HepG2 (cell line): ENCODE data around the gene PIK3R4. TPM values are rescaled to one million over a fixed set of nuclear protein-coding genes. Genes with fewer than 3 reads are reported as not detected.

Experiments
- ARID5B ChIP-seq: IDR thresholded peaks from 2 replicates; pipeline ENCODE4 v1.4.0; 2020; ENCODE audit warnings: mild to moderate bottlenecking, missing genetic modification reagents
- DRAP1 ChIP-seq: IDR thresholded peaks from 2 replicates; pipeline ENCODE4 v1.6.1; 2016; ENCODE audit warnings: missing genetic modification reagents, missing compliant biosample characterization
- GABPA ChIP-seq, 2 experiments: IDR thresholded peaks; 2 replicates each; pipeline ENCODE4 v1.6.1; 2011 to 2016; ENCODE audit warnings: low read depth in 2 of 2, low read length in 1 of 2, missing biosample characterization in 1 of 2, missing genetic modification characterization in 1 of 2
- HNRNPLL ChIP-seq: fragments of 200-400 bp; formaldehyde crosslinking; IDR thresholded peaks from 2 replicates; pipeline ENCODE4 v1.6.1; 2017; ENCODE audit warnings: mild to moderate bottlenecking, low read depth, low read length; ENCODE audit not compliant: poor library complexity, severe bottlenecking
- MEIS2 ChIP-seq: sonication (generic); formaldehyde crosslinking; IDR thresholded peaks from 2 replicates; pipeline ENCODE4 v1.9.0; 2021; ENCODE audit warnings: mild to moderate bottlenecking, missing genetic modification reagents
- MXD1 ChIP-seq: sonication (generic); formaldehyde crosslinking; IDR thresholded peaks from 2 replicates; pipeline ENCODE4 v1.4.0; 2020; ENCODE audit warnings: mild to moderate bottlenecking, missing genetic modification reagents
- NCOA5 ChIP-seq: sonication (generic); formaldehyde crosslinking; IDR thresholded peaks from 2 replicates; pipeline ENCODE4 v1.4.0; 2020; ENCODE audit warnings: missing genetic modification reagents
- POLR2AphosphoS5 ChIP-seq: IDR thresholded peaks from 2 replicates; pipeline ENCODE4 v1.6.1; 2012; ENCODE audit warnings: low read depth, low read length
- SAP130 ChIP-seq: IDR thresholded peaks from 2 replicates; pipeline ENCODE4 v1.6.1; 2016; ENCODE audit warnings: low read depth
- SIN3A ChIP-seq: IDR thresholded peaks from 2 replicates; pipeline ENCODE4 v1.6.1; 2011; ENCODE audit warnings: low read depth, mild to moderate bottlenecking, control low read depth, low read length, borderline replicate concordance
- SNAPC2 ChIP-seq: sonication (generic); formaldehyde crosslinking; IDR thresholded peaks from 2 replicates; pipeline ENCODE4 v1.8.1; 2022; ENCODE audit warnings: mild to moderate bottlenecking, missing genetic modification reagents
- SNAPC5 ChIP-seq: sonication (generic); formaldehyde crosslinking; IDR thresholded peaks from 2 replicates; pipeline ENCODE4 v1.8.1; 2023; ENCODE audit warnings: mild to moderate bottlenecking, missing genetic modification reagents, borderline replicate concordance
- ZBTB26 ChIP-seq: IDR thresholded peaks from 2 replicates; pipeline ENCODE4 v1.6.1; 2016; ENCODE audit warnings: missing compliant biosample characterization, missing genetic modification reagents, borderline replicate concordance
- ZNF253 ChIP-seq: sonication (generic); formaldehyde crosslinking; IDR thresholded peaks from 2 replicates; pipeline ENCODE4 v1.8.0; 2022; ENCODE audit warnings: mild to moderate bottlenecking, missing genetic modification reagents, borderline replicate concordance
- ZNF280D ChIP-seq: sonication (generic); formaldehyde crosslinking; IDR thresholded peaks from 2 replicates; pipeline ENCODE4 v1.5.1; 2020; ENCODE audit warnings: mild to moderate bottlenecking, missing genetic modification reagents
- ZNF3 ChIP-seq: IDR thresholded peaks from 2 replicates; pipeline ENCODE4 v1.7.0; 2017; ENCODE audit warnings: inconsistent platforms
- ZNF326 ChIP-seq: sonication (generic); formaldehyde crosslinking; IDR thresholded peaks from 2 replicates; pipeline ENCODE4 v1.4.0; 2020; ENCODE audit warnings: missing genetic modification reagents, borderline replicate concordance
- ZNF329 ChIP-seq: sonication (generic); formaldehyde crosslinking; IDR thresholded peaks from 2 replicates; pipeline ENCODE4 v1.9.0; 2021; ENCODE audit warnings: low read depth, mild to moderate bottlenecking, missing genetic modification reagents
- ZNF607 ChIP-seq: sonication (generic); formaldehyde crosslinking; IDR thresholded peaks from 2 replicates; pipeline ENCODE4 v1.5.1; 2020; ENCODE audit warnings: missing genetic modification reagents, mild to moderate bottlenecking, borderline replicate concordance
- polyA plus RNA-seq, 8 experiments: library from polyadenylated mRNA; depleted of rRNA in 3 of 8; stranded (reverse) in 7 of 8; unstranded in 1 of 8; fragments of >200 nt; fragmentation: Illumina TruSeq in 4 of 8; extraction: Trizol in 4 of 8; gene quantifications; 2 replicates each; pipeline versions ENCODE4 v1.2.1 to v1.2.3, GENCODE V29; 2011 to 2016; ENCODE audit warnings: low read depth in 4 of 8, missing spikeins in 1 of 8, mixed read lengths in 1 of 8; ENCODE audit not compliant: insufficient read depth in 1 of 8
- total RNA-seq, 5 experiments: library from RNA; depleted of rRNA; stranded (reverse); fragments of >200 nt; fragmentation: Illumina TruSeq; extraction: Trizol; gene quantifications; 2 replicates each; pipeline ENCODE4 v1.2.3, GENCODE V29; 2016; ENCODE audit warnings: low read depth in 1 of 5

Gene PIK3R4
- total and polyA plus RNA-seq, 2 of the 13 experiments (the other 11 are each of a cell fraction or from before 2014, with no cell fraction given) = 22.4 to 26.0 TPM

GRCh38 chr3:130746246-130747039, at the start of gene PIK3R4 (continued):
- TF ChIP-seq ZNF607 (CRISPR knock-in tag) = peak; percentile 38; the same call in 1 of the 2 replicates
- no peak for TF ChIP-seq ZNF326 (CRISPR knock-in tag)
- TF ChIP-seq HNRNPLL = no peak
- peak; percentile 33; the same call in 1 of the 2 replicates for TF ChIP-seq DRAP1 (CRISPR knock-in tag)
- peak; percentile 84 for TF ChIP-seq POLR2AphosphoS5
- TF ChIP-seq GABPA (IDR thresholded peaks at IDR 0.05; ENCODE audit: low read depth, low read length) = peak; percentile 89
- peak; percentile 99 for TF ChIP-seq GABPA (CRISPR knock-in tag; IDR thresholded peaks at IDR 0.05; ENCODE audit: low read depth)
- no peak for TF ChIP-seq SNAPC2 (CRISPR knock-in tag)
- TF ChIP-seq ZNF253 (CRISPR knock-in tag) = no peak
- TF ChIP-seq ZNF3 (CRISPR knock-in tag) = no peak
- TF ChIP-seq ZNF280D (CRISPR knock-in tag) = no peak
- no peak for TF ChIP-seq NCOA5 (CRISPR knock-in tag)
- TF ChIP-seq ARID5B (CRISPR knock-in tag) = peak; percentile 35; the same call in 1 of the 2 replicates
- TF ChIP-seq MEIS2 (CRISPR knock-in tag) = peak; percentile 36; the same call in 1 of the 2 replicates
- no peak for TF ChIP-seq ZNF329 (CRISPR knock-in tag)
- peak; percentile 71; the same call in 1 of the 2 replicates for TF ChIP-seq SIN3A
- TF ChIP-seq SAP130 (CRISPR knock-in tag) = peak; percentile 91
- TF ChIP-seq ZBTB26 (CRISPR knock-in tag) = no peak
- 0 out of 2 replicates have a peak, but pooled peaks have one; percentile 44 for TF ChIP-seq MXD1 (CRISPR knock-in tag)
- no peak for TF ChIP-seq SNAPC5 (CRISPR knock-in tag)
